H1 (cell line): ENCODE measurements around the gene NFIC. TPM values are rescaled to one million over a fixed set of nuclear protein-coding genes. Genes with fewer than 3 reads are reported as not detected.

ENCODE experiments used
- CTCF ChIA-PET: fragments of 300-600 bp; sonication (Branson Sonifier 250); formaldehyde crosslinking; loops from one replicate; lab custom pipeline; 2021; ENCODE audit not compliant: partially characterized antibody; lab: Charles Lee
- POLR2A ChIA-PET: fragments of 300-600 bp; sonication (Branson Sonifier 250); formaldehyde crosslinking; loops from one replicate; lab custom pipeline; 2021; ENCODE audit warnings: inconsistent platforms; ENCODE audit not compliant: partially characterized antibody; lab: Charles Lee
- DNase-seq, 2 experiments: peaks; one replicate each; pipeline versions ENCODE4 v3.0.0 to v3.0.0-alpha.2; 2010 to 2022; ENCODE audit warnings: low spot score in 2 of 2, low read depth in 1 of 2, mixed read lengths in 1 of 2
- FAIRE-seq: peaks from 2 replicates; lab custom pipeline; 2011; peaks lifted over from hg19 to GRCh38; lab: Jason Lieb, UNC
- H2AFZ ChIP-seq: 2 replicates; pipeline ENCODE4 v1.8.1; 2012; ENCODE audit warnings: low read length, inconsistent platforms
- H2AK5ac ChIP-seq: 2 replicates; pipeline ENCODE4 v1.6.1; 2013; ENCODE audit warnings: low read depth, low read length
- H2BK120ac ChIP-seq: replicated peaks from 2 replicates; pipeline ENCODE3; 2013; ENCODE audit warnings: low read depth, low read length, inconsistent platforms
- H2BK12ac ChIP-seq: 2 replicates; pipeline ENCODE4 v1.6.1; 2013; ENCODE audit warnings: low read depth, low read length
- H2BK15ac ChIP-seq: 2 replicates; pipeline ENCODE4 v1.6.1; 2013; ENCODE audit warnings: low read length
- H2BK20ac ChIP-seq: 2 replicates; pipeline ENCODE4 v1.6.1; 2013; ENCODE audit warnings: low read length
- H2BK5ac ChIP-seq: 2 replicates; pipeline ENCODE4 v1.6.1; 2013; ENCODE audit warnings: low read depth, low read length
- H3K14ac ChIP-seq: 2 replicates; pipeline ENCODE4 v1.6.1; 2013; ENCODE audit warnings: inconsistent platforms; ENCODE audit not compliant: insufficient read length
- H3K18ac ChIP-seq: 2 replicates; pipeline ENCODE4 v1.6.1; 2013; ENCODE audit warnings: low read length; ENCODE audit errors: extremely low read depth
- H3K23ac ChIP-seq: 2 replicates; pipeline ENCODE4 v1.6.1; 2013; ENCODE audit warnings: inconsistent platforms; ENCODE audit not compliant: insufficient read length
- H3K23me2 ChIP-seq: 2 replicates; pipeline ENCODE4 v1.6.1; 2013; ENCODE audit warnings: low read depth, low read length
- H3K27ac ChIP-seq: 2 replicates; pipeline ENCODE4 v1.6.1; 2011; ENCODE audit warnings: low read depth, low read length, inconsistent platforms
- H3K27me3 ChIP-seq, 4 experiments: replicated peaks in 1 of 4; 1 replicate in 1 of 4; 2 replicates in 3 of 4; pipeline versions ENCODE4 v1.6.1 to v1.8.1; 2011 to 2013; ENCODE audit warnings: low read length in 3 of 4, mild to moderate bottlenecking in 3 of 4, inconsistent platforms in 2 of 4, mixed read lengths in 2 of 4, moderate library complexity in 1 of 4; ENCODE audit not compliant: control insufficient read depth in 3 of 4, insufficient read depth in 3 of 4; ENCODE audit errors: extremely low read depth in 1 of 4
- H3K36me3 ChIP-seq, 4 experiments: 2 replicates each; pipeline versions ENCODE4 v1.6.1 to v1.8.1; 2011 to 2013; ENCODE audit warnings: mild to moderate bottlenecking in 4 of 4, low read length in 3 of 4, moderate library complexity in 2 of 4, control low read depth in 1 of 4, inconsistent platforms in 1 of 4; ENCODE audit not compliant: insufficient read depth in 4 of 4, control insufficient read depth in 2 of 4
- H3K4ac ChIP-seq: replicated peaks from 2 replicates; pipeline ENCODE3; 2013; ENCODE audit warnings: low read length, low read depth, mixed read lengths, inconsistent platforms; ENCODE audit not compliant: insufficient read length
- H3K4me1 ChIP-seq, 4 experiments: replicated peaks in 1 of 4; 1 replicate in 1 of 4; 2 replicates in 3 of 4; pipeline versions ENCODE4 v1.6.1 to v1.8.1; 2011 to 2013; ENCODE audit warnings: low read length in 3 of 4, inconsistent platforms in 2 of 4, mixed read lengths in 1 of 4; ENCODE audit not compliant: insufficient read depth in 4 of 4, control insufficient read depth in 3 of 4
- H3K4me2 ChIP-seq, 2 experiments: 2 replicates each; pipeline versions ENCODE4 v1.6.1 to v1.8.1; 2011 to 2013; ENCODE audit warnings: low read depth in 2 of 2, low read length in 2 of 2, control low read depth in 1 of 2, inconsistent platforms in 1 of 2, mild to moderate bottlenecking in 1 of 2; ENCODE audit not compliant: insufficient read depth in 1 of 2
- H3K4me3 ChIP-seq, 4 experiments: fragments of 200-600, 300-600 bp in 1 of 4; sonication (generic), shearing (Covaris generic), sonication (Bioruptor Twin) in 1 of 4; 2 replicates each; pipeline versions ENCODE4 v1.5.1 to v1.8.1; 2011 to 2016; ENCODE audit warnings: low read length in 4 of 4, low read depth in 3 of 4, control low read depth in 2 of 4, inconsistent platforms in 2 of 4, mild to moderate bottlenecking in 2 of 4, mixed read lengths in 1 of 4, moderate library complexity in 1 of 4; ENCODE audit not compliant: insufficient read depth in 2 of 4; ENCODE audit errors: extremely low read depth in 1 of 4
- H3K56ac ChIP-seq: replicated peaks from 2 replicates; pipeline ENCODE3; 2013; ENCODE audit warnings: low read depth, mild to moderate bottlenecking, mixed read lengths, low read length, inconsistent platforms; ENCODE audit not compliant: insufficient read length
- H3K79me1 ChIP-seq: 2 replicates; pipeline ENCODE4 v1.6.1; 2013; ENCODE audit warnings: low read depth, low read length, control low read depth
- H3K79me2 ChIP-seq, 2 experiments: 2 replicates each; pipeline versions ENCODE4 v1.6.1 to v1.8.1; 2012 to 2013; ENCODE audit warnings: low read length in 2 of 2, mild to moderate bottlenecking in 2 of 2, inconsistent platforms in 1 of 2; ENCODE audit not compliant: insufficient read depth in 2 of 2, control insufficient read depth in 1 of 2
- H3K9ac ChIP-seq, 4 experiments: replicated peaks in 1 of 4; 1 replicate in 1 of 4; 2 replicates in 3 of 4; pipeline versions ENCODE4 v1.6.1 to v1.8.1; 2011 to 2013; ENCODE audit warnings: low read depth in 3 of 4, low read length in 3 of 4, control low read depth in 2 of 4, mild to moderate bottlenecking in 2 of 4, moderate library complexity in 2 of 4, inconsistent platforms in 1 of 4; ENCODE audit errors: extremely low read depth in 1 of 4
- H3K9me3 ChIP-seq, 2 experiments: 2 replicates each; pipeline versions ENCODE4 v1.6.1 to v1.8.1; 2012 to 2013; ENCODE audit warnings: mild to moderate bottlenecking in 2 of 2, moderate library complexity in 2 of 2, control low read depth in 1 of 2, inconsistent platforms in 1 of 2, low read depth in 1 of 2, low read length in 1 of 2, mixed read lengths in 1 of 2; ENCODE audit not compliant: insufficient read depth in 2 of 2
- H4K20me1 ChIP-seq, 2 experiments: replicated peaks in 1 of 2; 2 replicates each; pipeline versions ENCODE3 to v1.8.1; 2011 to 2013; ENCODE audit warnings: inconsistent platforms in 2 of 2, low read length in 2 of 2, mild to moderate bottlenecking in 1 of 2; ENCODE audit not compliant: insufficient read depth in 2 of 2, control insufficient read depth in 1 of 2
- H4K5ac ChIP-seq: 2 replicates; pipeline ENCODE4 v1.6.1; 2013; ENCODE audit warnings: low read length, low read depth, mixed read lengths, inconsistent platforms; ENCODE audit not compliant: insufficient read length
- H4K8ac ChIP-seq: 2 replicates; pipeline ENCODE4 v1.8.0; 2013; ENCODE audit warnings: mild to moderate bottlenecking, moderate library complexity, low read length, inconsistent platforms; ENCODE audit not compliant: insufficient read depth; ENCODE audit errors: extremely low read depth
- H4K91ac ChIP-seq: replicated peaks from 2 replicates; pipeline ENCODE3; 2013; ENCODE audit warnings: low read length, mixed read lengths, inconsistent platforms; ENCODE audit not compliant: insufficient read length
- BCL11A ChIP-seq, 2 experiments: IDR thresholded peaks; one replicate each; pipeline ENCODE4 v1.6.1; 2011; ENCODE audit warnings: low read depth in 2 of 2, low read length in 2 of 2, mild to moderate bottlenecking in 2 of 2
- KDM1A ChIP-seq: fragments of 200-600, 300-600 bp; sonication (generic); IDR thresholded peaks from 2 replicates; pipeline ENCODE4 v1.7.1; 2016; ENCODE audit warnings: mild to moderate bottlenecking, low read length, borderline replicate concordance
- PHF8 ChIP-seq: fragments of 200-600 bp; sonication (generic); conservative IDR thresholded peaks from 2 replicates; pipeline ENCODE4 v1.7.1; 2012; ENCODE audit warnings: low read depth, mild to moderate bottlenecking, inconsistent platforms, low read length, moderate library complexity
- SAP30 ChIP-seq: fragments of 300-600 bp; sonication (generic); IDR thresholded peaks from 2 replicates; pipeline ENCODE4 v1.7.1; 2012; ENCODE audit warnings: low read length, moderate library complexity, mild to moderate bottlenecking, inconsistent platforms; ENCODE audit not compliant: insufficient read depth, insufficient replicate concordance
- USF2 ChIP-seq: IDR thresholded peaks from 2 replicates; pipeline ENCODE4 v1.6.1; 2011; ENCODE audit warnings: low read length, improper control_type of control experiment
- WGBS, 2 experiments: shearing (Covaris generic) in 1 of 2; methylation state at CpG; one replicate each; pipeline versions ENCODE4 v1.1.6 to v1.1.7; 2013 to 2015; ENCODE audit warnings: low lambda C conversion rate in 2 of 2, mixed read lengths in 2 of 2, inconsistent platforms in 1 of 2, low coverage in 1 of 2, missing lambda C conversion rate in 1 of 2; ENCODE audit not compliant: insufficient replicate concordance in 2 of 2, insufficient coverage in 1 of 2, insufficient read length in 1 of 2; ENCODE audit errors: extremely low coverage in 1 of 2, missing lambda C conversion rate in 1 of 2; 5-methylcytosine and 5-hydroxymethylcytosine counted together
- polyA plus RNA-seq, 7 experiments: library from polyadenylated mRNA; depleted of rRNA in 3 of 7; stranded (reverse) in 5 of 7; unstranded in 2 of 7; fragments of >200 nt in 5 of 7; fragments of 200-250 nt in 2 of 7; gene quantifications; 1 replicate in 5 of 7; 2 replicates in 1 of 7; 4 replicates in 1 of 7; pipeline versions ENCODE4 v1.2.1 to v1.2.3, GENCODE V29; 2011 to 2013; ENCODE audit warnings: missing spikeins in 2 of 7, mixed read lengths in 2 of 7
- total RNA-seq: library from RNA; stranded (reverse); fragmentation: NEBNext Ultra II Directional; extraction: Animal tissue kit (Norgen Biotek cat#: 25700); gene quantifications from 2 replicates; pipeline ENCODE4 v1.2.1, GENCODE V29; 2021

The NFIC gene
- total and polyA plus RNA-seq, 2 of the 8 experiments (the other 6 are each of a cell fraction or from before 2014, with no cell fraction given), result 0.56 to 3.2 TPM

- Histone ChIP-seq H3K36me3 (no peaks in the 10 kb centered on the region), H3K9ac (no peak overlapping the region), H3K4ac (no peak overlapping the region), H3K56ac (no peak overlapping the region), H2AK5ac (no peak overlapping the region), H4K91ac (no peak overlapping the region), H4K20me1 (peaks cover 0 to 2% of the 10 kb centered on the region in 2 experiments), H3K27me3 (peaks cover 0 to under 1% (median 0%) of the 10 kb centered on the region in 4 experiments; a peak in 3 of 7 replicates), H3K14ac (no peak overlapping the region), H2AFZ (no peak overlapping the region), H3K4me3 (no peak overlapping the region), H2BK5ac (no peak overlapping the region), H3K27ac (no peak overlapping the region), H2BK15ac (no peak overlapping the region), H3K79me2 (no peaks in the 10 kb centered on the region), H3K79me1 (no peaks in the 10 kb centered on the region), H3K23ac (no peak overlapping the region), H3K4me2 (no peak overlapping the region), H3K4me1 (peaks cover 0 to 8% (median under 1%) of the 10 kb centered on the region in 4 experiments; a peak in 3 of 7 replicates), H2BK12ac (no peak overlapping the region), H3K18ac (no peak overlapping the region), H4K5ac (no peak overlapping the region), H2BK120ac (no peak overlapping the region), H3K9me3 (no peaks in the 10 kb centered on the region), H3K23me2 (no peaks in the 10 kb centered on the region), H2BK20ac (no peak overlapping the region), H4K8ac (no peak overlapping the region)
- ChIA-PET POLR2A (no interaction called here), CTCF (interaction anchor here (0.7 to 3.3 kb wide), 3 partner anchors 33 to 49 kb away, joined by 3 to 8 read pairs (median 5); no protein-coding TSS in a partner anchor)
- TF ChIP-seq SAP30 (no peak), BCL11A (IDR thresholded peaks at IDR 0.05; ENCODE audit: low read depth in 2 of 2, low read length in 2 of 2) (no peak), KDM1A (peak; percentile 43; the same call in 1 of the 2 replicates), USF2 (no peak), PHF8 (no peak)
- no peak for FAIRE-seq
- 94% methylated on average over 11 of the region's 11 CpGs; no CpG with 5 or more reads in 1 of the 2 experiments for WGBS, 2 experiments
- DNase-seq, result no peak
Measured at GRCh38 chr19:3380829-3381228, 14.4 kb downstream of the NFIC start.
